Activated CD8-positive, alpha-beta memory T cell treated with anti-CD3 and anti-CD28 coated beads, Interleukin-2, amount 50 U/mL, for 1 hour (primary cell): ENCODE results near the gene MYO1E.
"Not testable (repeated sequence)": the region's sequence is repeated elsewhere in the genome, so short reads cannot be mapped to it uniquely, and the experiment has no call there.

Source experiments
- DNase-seq: peaks from one replicate; pipeline ENCODE4 v3.0.0-alpha.2; 2020; ENCODE audit errors: extremely low read depth

The MYO1E gene

DNA sequence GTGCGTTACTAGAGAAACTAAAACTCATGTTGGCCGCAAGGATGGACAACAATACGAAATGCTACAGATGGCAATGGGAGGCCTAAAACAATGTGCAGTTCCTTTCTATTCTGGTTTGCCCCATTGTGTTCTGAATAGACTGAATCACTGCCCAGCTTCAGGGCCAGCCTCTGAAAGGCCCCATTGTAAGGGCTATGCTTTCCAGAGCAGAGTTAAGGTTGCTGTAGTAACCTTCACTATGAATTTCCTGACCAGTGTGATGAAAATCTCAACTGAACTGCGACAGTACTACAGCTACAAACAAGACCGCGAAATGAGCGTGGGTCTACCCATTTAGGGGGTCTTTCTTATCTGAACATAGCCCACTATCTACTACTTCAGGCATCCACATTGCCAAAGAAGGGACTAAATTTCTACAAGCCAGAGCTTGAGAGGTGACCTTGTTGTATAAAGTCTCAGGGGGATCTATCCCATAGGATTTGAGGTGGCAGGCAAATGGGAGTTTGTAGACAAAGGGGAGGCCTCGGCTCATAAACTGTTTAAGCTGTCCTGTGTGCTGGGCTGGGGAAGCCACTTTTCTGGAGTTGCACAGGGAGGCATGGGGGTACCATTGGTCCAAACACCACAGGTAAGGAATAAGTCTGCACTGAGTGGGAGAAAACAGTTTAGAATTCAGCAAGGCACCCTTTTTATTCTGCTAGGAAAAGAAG lies 80.1 kb downstream of the MYO1E start:
- DNase-seq, result no peak

DNA sequence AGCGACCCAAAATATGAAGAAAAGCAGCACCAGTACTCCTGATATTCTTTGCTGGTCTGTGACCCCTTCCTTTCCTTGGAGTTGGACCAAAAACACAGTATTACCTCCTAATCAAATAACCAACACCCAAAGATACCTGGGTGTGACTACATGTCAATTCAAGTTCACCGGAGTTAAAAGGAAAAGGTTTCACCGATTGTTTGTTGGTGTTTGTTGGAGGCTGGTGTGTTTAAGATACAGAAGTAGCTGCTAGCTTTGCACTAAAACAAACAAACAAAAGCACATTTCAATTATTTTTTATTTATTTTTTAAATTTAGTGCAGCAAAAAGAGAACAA lies 81.5 kb downstream of the MYO1E start:
- DNase-seq, result no peak

DNA sequence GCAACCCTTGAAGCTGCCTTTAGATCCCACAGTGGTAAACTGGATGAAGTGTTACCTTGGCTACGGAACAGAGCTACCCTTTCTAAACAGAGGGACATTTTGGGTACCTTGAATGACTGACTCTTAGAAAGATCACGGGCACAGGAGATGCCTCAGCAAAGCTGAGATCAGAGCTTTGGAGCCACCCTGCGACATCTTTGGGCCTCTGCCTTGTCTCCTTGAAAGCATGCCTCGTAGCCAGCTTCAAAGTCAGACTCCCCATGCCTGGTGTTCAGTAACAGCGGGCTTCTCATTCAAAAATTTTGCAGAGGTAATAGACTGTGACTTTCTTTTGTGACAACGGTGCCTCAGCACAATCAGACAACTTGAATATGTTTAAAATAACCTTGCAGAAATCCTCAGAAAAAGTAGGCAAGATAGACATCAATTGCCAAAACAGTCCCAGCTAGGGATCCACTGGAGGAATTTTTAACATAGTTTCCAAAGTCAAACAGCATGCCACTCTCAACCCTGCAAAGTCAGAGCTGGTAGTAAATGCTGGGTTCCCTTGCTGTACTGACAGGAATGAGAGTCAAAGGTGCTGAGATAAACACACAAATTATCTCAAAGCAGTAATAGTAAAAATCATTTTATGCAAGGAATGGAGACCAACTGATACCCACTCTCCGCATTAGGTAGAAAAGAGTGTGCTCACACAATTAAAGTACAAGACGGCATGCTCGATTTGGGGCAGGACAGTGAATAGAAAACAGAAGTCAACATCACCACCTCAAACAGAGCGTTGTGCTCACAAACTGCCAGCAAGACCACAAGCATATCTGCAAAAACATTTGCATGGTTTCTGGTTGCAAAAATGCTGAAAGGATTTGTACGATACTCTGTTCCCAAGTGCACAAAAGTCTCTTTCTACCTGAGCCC lies 82.1 kb downstream of the MYO1E start:
- DNase-seq, result no peak

DNA sequence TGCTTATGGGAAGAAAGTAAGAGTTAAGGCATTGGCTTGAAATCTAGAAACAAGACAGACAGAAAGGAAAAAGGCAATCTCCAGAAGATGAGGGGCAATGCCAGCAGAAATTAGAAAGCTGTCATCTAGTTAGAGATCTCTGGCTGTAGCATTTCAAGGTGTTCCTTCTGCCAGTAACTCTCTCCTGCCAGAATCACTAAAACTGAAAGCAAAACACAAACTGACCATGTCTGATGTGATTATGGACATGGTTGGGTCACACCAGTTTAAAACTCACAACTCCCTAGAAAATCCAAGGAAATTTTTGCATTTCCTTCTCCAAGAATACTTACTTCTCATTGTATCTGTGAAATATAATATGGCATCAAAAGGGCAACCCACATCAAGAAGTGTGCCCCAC lies 83.1 kb downstream of the MYO1E start:
- DNase-seq, result no peak

DNA sequence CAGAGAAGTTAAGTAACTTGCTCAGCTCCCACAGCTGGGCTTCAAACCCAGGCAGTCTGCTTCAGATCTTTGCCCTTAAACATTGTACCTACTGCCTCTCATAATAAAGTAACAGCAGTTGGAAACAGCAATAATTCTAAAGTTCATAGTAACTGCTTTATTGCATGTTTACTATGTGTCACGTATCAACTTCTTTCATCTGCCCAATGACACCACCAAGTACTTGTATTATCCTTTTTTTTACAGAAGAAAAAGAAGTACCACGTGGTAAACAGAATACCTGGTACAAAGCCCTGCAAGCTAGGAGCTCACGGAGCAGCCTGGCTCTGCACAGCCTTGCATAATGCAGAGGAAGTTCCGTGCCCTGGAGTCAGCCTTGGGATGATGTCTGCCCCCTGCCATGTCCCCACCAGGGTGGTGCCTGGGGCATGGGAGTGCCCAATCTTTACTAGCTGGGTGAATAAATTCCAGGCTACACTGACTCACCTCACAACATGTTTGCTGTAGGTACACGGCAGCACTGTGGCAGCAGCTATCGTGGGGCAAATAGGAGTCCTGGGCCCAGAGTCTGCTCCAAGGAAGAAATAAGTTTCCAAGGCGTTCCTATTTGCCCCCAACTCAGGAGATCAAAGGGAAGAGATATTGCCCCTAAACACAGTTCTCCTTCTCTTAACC lies 88.8 kb downstream of the MYO1E start:
- no peak for DNase-seq

DNA sequence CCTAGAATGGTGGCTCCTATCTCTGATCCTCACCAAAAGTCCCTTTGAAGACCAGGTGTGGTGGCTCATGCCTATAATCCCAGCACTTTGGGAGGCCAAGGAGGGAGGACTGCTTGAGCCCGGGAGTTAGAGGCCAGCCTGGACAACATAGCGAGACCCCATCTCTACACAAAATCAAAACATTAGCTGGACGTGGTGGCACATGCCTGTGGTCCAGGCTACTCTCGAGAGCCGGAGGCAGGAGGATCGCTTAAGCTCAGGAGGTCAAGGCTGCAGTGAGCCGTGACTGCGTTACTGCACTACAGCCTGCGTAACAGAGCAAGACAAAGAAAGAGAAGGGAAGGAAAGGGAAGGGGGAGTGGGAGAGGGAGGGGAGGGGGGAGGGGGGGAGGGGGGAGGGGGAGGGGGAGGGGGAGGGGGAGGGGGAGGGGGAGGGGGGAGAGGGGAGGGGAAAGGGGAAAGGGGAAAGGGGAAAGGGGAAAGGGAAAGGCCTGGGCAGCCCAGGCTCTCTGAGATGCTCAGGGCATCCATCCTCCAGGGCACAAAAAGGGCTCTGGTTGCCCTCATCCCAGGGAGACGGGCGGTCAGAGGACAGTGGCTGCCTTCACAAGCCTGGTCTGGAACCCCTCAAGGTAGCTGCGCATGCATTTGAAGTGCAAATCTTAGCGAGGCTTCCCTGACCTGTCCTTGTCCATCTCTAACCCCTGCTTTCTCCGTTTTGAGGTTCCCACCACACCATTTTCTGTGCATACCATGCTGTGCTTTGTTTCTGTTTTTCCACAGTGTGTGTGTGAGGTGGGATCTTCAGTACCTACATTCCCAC lies 89.9 kb downstream of the MYO1E start:
- DNase-seq, result no peak

DNA sequence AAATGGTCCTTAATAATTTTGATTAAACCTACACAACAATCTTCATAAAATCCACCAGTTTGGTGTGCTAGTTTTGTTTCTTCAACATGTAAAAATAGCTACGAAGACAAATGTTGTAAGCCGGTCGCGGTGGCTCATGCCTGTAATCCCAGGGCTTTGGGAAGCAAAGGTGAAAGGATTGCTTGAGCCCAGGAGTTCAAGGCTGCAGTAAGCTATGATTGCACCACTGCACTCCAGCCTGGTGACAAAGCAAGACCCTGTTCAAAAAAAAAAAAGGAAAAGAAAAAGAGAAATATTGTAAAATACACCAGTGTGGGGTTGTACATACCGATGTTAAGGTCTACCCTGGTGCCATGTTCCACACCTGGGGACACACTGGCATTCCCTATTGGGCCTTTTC lies 91.0 kb downstream of the MYO1E start:
- no peak for DNase-seq

DNA sequence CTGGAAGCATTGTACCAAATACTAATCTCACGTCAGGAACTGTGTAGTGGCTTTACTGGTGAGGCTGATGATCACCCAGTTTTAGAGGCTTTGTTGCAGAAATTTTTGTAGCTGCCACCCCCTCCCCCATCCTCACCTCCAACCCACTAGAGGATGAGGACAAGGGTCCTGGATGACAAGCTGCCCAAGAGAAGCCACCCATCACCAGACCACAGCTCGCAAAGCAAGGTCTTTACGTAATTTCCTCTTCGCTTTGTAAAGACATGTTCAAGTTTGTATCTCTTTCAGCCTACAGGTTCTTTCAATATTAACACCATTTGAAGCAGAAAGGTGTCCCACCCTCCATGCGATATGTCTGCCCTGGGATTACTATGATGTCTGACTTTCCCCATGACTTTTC lies 91.8 kb downstream of the MYO1E start:
- DNase-seq, result no peak

DNA sequence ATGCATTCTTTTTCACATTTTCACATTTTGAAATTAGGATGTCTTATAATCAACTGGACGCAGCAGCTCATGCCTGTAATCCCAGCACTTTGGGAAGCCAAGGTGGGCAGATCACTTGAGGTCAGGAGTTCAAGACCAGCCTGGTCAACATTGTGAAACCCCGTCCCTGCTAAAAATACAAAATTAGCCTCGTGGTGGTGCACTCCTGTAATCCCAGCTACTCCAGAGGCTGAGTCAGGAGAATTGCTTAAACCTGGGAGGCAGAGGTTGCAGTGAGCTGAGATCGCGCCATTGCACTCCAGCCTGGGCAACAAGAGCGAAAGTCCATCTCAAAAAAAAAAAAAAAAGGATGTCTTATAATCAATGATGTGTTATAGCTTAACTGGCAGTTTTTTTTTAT lies 92.4 kb downstream of the MYO1E start:
- DNase-seq, result not testable (repeated sequence)

DNA sequence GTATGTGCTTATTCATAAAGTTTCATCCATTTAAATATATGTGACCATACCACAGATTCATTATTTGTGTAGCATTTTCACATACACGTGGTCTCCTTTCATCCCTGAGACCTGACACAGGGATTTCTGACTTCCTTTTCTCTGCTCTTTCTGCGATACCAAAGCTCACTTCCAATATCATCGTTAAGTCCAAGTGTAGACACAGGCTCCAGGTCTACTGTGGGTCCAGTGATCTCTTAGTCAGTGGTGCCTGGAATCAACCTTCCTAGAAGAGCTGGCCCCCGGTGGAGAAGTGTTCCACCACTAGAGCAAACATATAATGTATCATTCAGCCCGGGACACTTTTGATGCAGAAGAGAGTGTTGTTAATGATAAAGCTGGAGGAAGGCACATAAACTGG lies 93.6 kb downstream of the MYO1E start:
- DNase-seq, result no peak

DNA sequence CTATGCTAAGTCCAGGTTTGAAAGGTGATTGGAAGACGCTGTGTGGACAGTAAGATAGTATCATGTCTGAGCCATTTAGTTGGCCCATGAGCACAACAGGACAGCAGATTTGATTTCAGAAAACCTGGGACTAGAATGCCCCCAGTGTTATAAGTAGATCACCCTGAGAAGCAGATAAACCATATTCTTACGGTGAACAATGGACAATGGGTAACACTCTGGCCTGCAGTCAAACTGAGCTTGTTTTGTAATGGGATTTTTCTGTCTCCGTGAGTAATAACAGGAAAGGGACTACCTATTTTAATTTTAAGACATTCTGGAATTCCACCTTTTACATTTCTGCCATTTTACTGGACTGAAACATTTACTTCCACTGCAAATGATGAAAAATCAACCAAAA lies 94.6 kb downstream of the MYO1E start:
- DNase-seq, result no peak

DNA sequence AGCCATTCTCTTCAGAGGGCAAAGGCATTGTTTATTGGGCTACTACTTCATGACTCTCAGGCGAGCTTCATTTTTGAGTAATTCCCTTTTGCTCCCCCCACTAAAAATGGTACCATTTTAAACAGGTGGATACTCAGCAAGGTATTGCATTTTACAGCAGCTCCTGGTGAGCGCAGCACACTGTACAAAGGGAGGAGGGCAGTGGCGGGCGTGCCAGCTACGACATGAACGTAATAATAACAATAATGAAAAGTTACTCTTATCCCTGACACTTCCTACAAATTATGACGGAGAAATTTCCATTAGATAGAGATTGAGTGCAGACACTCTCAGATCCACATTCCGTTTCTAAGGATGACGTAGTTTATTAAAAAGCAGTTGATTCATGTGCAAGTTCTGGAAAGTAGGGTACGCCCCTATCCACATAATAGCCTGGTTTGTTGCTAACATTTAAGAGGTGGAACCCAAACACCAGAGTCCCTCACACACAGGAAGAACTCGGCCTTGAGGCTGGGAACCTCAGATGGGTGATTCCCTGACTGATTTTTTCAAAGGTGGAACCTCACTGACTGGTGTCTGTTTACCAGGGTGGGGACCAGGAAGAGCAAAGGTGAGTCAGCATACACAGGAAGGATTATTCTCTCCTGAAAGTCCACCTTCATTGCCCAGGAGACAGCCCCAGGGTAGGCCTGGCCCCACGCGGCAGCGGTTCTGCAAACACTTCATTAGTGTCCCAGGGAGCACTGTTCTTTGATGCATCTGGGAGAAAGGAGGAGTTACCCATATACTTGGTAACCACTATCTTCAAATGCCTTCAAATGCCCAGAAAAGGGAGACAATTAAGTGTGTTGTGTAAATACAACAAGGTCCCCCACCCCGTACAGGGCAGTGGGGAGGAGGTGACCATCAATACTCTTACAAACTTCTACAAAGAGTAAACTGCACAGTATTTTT lies 96.2 kb downstream of the MYO1E start:
- DNase-seq, result no peak

DNA sequence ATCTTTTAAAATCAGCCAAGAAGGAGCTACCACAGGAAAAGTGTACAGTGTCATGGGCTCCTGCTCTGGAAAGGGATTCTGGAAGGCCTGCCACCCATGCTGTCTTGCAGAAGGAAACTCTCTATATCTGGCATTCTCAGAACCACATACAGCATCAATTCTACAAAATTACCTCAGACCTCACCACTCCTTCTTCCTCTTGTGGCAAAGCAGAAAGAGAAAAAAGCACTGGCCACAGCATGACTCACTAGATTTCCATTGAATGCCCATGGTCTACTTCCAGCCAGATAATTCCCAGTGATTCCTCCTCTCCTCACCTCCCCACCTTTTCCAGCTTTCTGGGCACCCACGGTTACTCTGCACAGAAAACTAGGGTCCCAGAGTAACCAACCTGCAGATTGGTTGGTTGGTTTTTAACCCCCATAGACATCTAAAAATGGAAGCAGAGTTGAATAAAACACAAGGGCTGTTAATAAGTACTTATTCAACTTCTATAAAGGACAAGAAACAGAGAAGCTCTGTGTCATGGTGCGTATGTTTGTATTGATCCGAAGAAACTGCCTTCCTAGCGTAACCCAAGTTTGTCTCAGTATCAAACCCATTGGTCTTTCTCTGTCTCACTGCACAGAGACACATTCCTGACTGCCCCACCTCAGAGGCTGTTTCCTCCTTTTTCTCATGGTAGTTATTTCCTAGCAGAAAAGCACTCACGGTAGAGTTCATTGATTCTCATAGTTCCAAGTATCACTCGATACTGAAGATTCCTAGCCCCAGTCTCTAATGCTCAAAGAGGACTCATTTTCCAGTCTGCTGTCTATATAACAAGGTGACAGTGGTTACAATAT lies 98.3 kb downstream of the MYO1E start:
- no peak for DNase-seq

DNA sequence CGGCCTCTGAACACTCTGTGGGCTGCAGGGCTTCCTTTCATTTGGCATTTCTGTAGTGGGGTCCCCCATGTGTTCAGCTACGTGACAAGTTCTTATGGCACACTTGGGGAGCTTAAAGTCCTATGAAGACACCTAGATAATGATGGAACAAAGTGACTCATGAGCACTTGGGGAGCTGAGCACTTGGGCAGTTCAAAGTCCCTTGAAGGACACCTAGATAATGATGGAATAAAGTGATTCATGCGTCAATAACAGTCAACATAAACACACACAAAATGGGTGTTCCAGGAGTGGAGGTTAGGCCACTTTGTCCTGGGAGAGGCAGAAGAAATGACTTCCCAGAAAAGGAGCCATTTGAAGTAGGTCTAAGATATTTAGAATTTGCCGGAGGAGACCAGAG lies 99.4 kb downstream of the MYO1E start:
- DNase-seq, result no peak

DNA sequence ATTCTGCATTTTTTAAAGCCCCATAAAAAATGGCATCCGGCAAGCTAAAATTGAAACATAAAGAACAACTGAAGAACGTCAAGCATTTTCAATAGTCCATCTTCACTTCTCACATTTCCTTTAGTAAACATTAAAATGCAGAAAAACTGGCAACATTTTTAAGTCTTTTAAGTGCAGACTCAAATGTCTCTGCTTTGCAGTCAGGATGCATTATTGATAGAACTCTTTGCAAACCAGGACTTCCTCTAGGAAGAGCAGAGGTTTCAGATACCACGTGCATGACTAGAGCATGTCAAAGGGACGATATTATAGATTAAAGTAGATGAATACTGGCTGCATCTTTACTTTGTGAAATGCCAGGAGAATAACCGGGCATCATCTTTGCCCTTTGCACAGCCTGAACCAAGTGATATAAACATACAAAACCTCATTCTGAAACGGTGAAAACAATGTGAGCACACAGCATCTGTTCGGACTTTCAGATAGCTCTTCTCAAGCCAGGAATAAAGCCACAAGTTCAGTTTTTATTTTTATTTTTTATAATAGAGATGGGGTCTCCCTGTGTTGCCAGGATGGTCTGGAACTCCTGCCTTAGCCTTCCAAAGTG lies 101.0 kb downstream of the MYO1E start:
- no peak for DNase-seq

DNA sequence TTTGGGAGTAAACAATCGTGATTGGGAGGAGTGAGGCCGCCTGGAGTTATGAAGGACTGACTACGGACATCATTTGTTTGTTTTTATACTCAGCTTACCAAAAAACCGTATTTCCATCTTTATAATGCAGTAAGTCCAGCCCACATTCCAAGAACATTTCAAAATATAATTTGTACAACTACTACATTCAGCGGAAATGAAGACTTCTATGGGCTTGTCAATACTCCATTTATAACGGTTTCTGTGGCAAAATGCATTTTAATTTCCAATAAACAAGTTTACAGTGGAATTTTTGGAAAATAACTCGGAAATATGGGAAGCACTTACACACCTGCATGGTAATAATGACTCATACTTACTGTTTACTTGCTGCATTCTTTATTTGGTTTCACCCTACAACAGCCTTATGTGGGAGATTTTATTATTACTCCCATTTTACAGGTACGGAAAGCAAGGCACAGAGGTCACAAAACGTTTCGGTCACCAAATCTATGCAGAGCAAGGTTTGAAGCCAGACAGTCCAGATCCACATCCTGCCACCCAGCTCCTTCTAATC lies 103.7 kb downstream of the MYO1E start:
- DNase-seq, result no peak

DNA sequence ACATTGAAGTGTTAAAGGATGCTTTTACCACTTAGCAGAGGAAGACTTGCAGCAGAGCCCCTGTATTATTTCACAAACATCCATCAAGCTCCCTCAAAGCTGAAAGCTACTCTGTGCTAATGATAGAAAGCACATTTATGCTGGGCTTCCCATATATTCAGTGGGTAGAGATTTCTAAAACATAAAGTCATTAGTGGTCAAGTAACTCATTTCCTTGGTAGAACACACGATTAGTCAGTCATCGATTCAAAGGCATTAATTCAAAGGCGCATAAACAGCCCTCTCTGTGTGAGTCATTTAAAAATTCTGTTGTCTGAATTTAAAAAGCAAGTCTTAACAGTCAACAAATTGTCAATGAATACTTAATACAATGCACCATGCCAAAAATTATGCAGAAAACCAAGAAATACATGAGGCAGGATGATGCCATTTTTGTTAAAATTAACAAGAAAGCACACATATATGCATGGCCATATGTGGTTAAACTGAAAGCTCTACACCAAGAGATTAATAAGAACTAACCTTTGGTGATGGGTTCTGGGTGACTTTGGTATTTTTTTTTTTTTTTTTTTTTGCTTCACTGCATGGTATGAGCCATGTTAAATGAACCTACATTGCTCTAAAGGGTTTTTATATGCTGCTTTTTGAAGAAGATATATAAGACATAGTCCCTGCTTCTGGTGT lies 104.4 kb downstream of the MYO1E start:
- DNase-seq, result no peak

DNA sequence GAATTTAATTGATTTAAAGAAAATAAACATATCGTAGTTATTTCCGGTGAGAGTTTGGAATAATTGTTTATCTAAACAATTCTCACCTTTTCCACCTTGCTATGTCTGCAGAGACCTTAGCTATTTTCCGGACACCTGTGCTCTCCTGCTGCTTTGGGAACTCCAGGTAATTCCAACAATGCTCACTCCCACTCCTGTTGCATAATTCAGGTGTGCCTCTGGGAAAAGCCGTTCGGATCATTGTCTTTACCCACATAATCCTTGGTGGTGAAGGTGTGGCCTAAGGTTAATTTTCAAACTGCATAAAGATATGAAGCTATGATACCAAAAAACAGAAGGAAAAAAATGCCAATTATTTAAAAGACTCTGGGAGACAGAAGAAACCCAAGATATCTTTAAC lies 106.6 kb downstream of the MYO1E start:
- DNase-seq, result no peak

DNA sequence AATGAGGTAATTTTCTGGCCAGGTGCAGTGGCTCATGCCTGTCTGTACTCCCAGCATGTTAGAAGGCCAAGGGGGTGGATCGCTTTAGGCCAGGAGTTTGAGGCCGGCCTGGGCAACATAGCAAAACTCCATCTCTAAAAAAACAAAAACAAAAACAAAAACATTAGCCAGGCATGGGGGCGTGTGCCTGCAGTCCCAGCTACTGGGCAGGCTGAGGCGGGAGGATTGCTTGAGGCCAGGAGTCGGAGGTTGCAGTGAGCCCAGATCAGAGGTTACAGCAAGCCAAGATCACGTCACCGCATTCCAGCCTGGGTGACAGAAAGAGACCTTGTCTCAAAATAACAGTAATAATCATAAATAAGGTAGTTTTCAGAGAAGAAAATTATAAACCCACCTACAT lies 110.4 kb downstream of the MYO1E start:
- DNase-seq, result no peak
